ENCODE measurements around the gene MAFG.
"Not testable (repeated sequence)": the region's sequence is repeated elsewhere in the genome, so short reads cannot be mapped to it uniquely, and the experiment has no call there.

Gene MAFG

DNA sequence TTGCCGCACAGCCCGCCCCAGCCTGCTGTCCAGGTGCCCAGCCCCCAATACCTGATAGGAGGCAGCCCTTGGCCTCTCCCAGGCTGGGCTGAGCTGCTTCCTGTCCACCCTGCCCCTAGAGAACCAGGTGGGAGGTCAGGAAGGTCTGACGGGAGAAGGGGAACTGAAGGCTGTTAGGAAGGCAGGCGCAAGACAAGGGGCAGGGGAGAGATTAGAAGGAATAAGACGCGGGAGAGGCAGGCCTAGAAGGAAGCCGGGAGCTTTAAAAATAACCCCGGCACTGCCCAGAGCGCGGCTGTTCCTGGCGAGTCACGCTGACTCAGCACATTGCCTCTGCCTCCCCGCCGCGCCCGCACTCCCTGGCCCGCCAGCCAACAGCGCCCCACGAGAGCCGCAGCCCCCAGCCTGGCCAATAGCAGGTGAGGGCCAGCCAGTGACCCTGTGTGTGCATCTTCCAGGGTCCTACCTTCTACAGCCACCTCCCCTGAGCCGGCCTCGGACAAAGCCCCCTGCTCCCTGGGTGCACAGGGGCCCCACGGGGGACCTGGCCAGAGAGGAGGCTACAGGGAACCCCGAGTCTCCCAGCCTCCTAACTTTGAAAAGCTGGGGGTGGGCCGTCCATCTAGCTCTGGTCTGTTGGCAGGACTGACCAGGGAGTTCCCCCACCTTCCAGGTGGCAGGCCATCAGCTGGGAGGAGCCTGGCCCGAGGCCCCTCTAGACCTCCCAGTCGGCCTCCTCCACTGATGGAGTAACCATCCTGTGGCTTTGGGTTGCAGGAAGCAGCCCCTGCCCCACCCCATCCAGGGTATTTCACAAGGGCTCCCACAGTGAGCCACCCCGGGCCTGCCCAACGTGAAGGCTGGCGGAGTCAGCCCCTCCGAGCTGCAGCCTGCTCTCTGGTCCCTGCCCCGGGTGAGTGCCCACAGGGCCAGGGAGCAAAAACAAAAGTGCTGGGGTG, 4.0 kb downstream of the MAFG start:
- no peak for DNase-seq (ENCODE audit: low read depth, low spot score)

DNA sequence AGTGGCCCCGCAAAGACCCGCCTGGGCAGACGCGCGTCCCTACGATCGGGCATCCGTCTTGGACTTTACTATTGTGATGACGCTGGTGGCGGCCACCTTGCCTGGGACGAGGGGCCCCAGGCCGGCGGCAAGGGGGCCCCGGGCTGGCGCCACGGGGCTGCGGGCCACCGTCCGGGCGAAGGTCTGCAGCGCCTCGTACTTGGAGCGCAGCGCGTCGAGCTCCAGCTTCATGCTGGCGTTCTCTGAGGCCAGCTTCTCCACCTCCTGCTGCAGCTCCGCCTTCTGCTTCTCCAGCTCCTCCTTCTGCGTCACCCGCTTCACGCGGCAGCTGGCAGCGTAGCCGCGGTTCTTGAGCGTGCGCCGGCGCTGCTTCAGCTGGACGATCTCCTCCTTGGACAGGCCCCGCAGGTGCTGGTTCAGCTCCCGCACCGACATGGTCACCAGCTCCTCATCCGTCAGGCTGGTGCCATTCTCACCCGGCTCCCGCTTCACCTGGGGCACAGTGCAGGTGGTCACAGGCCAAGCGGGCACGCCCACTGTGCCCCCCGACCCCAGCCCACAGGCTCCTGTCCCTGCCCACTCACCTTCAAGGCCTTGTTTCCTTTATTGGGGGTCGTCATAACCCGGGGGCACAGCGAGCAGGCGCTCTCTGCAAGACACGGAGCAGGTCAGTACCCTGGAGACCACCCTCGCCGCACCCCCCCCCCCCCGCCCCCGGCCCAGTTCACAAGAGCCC, 4.8 kb downstream of the MAFG start:
- DNase-seq (ENCODE audit: low read depth, low spot score) = no peak

- no peak for DNase-seq (ENCODE audit: low read depth, low spot score)
Observed at GRCh38 chr17:81921996-81922565, 5.5 kb downstream of the MAFG start.

GRCh38 chr17:81921537-81921862, 6.0 kb downstream of the MAFG start:
- DNase-seq (ENCODE audit: low read depth, low spot score) = no peak

DNA sequence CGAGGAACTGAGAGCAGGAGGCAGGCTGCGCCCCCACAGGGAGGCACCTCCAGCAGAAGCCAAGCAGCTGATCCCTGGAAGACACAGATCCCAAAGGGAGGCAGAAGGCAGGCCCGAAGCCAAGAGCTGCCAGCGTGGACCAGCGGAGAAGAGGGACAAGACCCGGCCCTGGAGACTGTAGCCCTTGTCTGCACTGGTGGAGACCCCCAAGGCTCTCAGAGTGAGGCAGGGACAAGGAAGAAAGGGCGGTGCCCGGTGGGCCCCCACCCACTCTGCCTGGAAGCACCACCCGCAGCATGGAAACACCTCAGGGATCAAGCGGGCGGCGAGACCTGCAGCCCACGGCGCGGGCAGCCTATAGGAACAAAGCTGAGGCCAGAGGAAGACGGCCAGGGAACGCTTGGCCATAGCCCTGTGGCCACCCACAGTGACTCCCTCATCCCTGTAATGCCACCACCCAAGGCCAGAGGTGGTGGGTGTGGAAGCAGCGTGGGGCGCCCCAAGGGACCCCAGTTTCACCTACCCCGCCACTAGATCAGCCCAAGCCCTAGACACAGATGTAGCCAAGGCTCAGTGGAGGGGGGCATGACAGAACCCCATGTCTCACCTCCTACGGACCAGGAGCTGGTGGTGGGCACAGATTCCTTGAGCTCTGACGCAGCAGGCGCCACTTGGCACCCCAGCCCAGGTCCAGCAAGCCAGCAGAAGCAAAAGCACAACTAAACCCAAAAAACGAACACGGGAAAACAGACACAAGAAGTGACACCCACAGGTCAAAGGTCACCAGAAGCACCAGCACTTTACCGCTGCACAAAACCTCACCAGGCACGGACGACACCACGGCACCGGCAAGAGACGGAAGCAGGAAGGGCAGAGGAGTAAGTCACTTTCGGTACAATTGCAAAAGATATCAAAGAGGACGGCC, 6.7 kb downstream of the MAFG start:
- no peak for DNase-seq (ENCODE audit: low read depth, low spot score)

GRCh38 chr17:81918832-81919545, 8.5 kb downstream of the MAFG start:
- DNase-seq (ENCODE audit: low read depth, low spot score) = no peak

GRCh38 chr17:81918333-81918669, 9.2 kb downstream of the MAFG start:
- not testable (repeated sequence) for DNase-seq (ENCODE audit: low read depth, low spot score)

GRCh38 chr17:81917565-81918332, 9.8 kb downstream of the MAFG start, which contains the start of gene SIRT7:
Gene SIRT7, minus strand, starts transcription at chr17:81918176. Its CDS starts 45 bp downstream, at chr17:81918131.
- DNase-seq (ENCODE audit: low read depth, low spot score) = no peak

DNA sequence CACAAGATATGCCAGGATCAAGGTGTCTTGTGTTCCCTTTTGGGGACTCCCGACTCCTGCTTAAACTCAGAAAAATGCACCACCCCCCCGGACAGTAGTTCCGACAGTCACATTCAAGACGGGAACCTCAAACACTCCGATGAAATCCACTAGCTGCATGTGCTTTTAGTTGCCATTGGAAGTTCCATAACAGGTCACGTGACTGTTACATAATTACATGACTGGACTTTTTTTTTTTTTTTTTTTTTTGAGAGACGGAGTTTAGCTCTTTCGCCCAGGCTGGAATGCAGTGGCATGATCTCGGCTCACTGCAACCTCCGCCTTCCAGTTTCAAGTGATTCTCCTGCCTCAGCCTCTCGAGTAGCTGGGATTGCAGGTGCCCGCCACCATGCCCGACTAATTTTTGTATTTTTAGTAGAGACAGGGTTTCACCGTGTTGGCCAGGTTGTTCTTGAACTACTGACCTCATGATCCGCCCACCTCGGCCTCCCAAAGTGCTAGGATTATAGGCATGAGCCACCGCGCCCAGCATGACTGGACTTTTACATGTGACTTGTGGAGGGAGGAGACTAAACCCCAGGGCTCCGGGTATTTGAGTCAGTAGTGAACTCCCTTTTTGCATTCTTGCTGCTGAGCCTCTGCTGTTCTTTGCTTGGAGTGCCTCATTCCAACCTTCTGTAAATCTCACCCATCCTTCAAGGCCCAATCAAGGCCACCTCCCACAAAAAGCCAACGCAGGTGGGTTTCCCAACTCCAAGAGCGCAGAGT, 11.1 kb downstream of the MAFG start:
- no peak for DNase-seq (ENCODE audit: low read depth, low spot score)

DNA sequence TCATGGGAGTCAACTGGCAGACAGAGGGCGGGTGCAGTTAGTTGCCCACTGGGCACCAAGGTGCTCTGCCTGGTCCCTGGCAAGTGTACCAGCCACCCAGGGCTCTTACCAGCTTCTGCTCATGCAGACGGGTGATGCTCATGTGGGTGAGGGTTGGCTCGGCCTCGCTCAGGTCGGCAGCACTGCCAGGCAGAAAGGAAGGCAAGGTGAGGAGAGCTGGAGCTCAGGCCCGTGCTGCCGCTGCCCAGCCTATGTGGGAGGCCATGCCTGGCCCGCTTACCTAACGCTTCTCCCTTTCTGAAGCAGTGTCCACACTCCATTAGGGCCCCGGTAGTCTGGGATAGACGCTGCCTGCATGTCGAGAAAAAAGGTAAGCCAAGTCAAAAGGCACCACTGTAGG, 12.2 kb downstream of the MAFG start:
- no peak for DNase-seq (ENCODE audit: low read depth, low spot score)

DNA sequence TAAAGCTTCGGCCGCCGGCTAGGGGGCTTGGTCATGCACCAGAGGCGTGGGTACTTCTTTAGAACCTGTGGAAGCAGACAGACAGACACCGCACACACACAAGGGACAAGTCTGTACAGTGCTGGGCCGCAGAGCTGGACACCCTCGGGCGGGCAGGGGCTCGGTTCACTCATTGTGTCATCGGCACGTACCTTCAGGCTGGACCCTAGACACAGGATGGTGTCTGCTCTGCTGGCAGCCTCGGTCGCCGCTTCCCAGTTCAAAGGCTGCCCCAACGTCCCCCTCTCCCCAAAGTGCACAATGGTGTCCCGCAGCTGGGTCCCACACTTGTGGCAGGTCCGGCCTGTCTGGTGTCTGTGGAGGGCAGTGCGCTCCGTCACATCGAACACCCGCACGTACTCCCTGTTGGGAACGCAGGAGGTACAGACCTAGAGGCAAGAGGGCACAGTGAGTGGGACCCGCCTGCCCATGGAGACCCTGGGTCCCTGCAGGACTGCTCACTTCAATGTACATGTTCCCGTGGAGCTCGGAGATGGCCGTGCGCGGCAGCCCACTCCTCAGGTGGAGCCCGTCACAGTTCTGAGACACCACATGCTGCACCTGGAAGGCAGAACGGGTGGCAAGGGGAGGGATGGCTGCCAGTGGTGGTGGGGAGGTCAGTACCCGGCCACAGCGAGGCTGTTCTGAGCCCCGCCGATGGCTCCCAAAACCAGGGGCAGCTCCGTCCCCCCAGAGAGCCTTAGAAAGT, 13.3 kb downstream of the MAFG start:
- DNase-seq (ENCODE audit: low read depth, low spot score) = no peak

DNA sequence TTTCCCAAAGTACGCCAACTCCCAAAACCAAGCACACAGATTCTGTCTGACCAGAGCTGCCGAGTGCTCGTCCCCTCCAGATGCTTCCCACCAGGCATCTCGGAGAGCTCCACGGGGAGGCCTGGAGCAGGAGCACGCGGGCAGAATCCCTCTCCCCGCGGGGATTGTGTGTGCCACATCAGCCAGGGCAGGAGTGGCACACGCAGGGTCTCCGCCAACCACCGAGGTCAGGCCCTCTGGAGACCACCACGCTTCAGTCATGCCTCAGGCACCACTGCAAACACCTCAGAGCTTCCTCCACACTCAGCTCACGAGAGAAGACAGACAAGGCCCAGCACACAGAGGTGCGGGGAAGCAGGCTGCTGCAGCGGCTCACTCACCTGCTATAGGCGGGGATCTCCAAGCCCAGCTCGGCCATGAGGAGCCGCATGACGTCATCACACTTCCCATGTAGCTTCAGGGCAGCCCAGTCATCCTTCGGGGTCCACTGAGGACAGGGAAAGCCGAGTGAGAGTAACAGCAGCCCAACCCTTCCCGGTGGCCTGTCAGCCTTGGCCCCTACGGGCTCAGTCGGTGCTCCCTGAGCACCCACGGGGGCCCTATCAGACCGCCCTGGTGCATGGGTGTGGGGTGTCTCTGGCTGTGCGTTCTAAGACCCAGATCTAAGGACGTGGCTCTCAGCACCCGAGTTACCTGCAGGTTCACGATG, 14.0 kb downstream of the MAFG start:
- DNase-seq (ENCODE audit: low read depth, low spot score) = no peak

DNA sequence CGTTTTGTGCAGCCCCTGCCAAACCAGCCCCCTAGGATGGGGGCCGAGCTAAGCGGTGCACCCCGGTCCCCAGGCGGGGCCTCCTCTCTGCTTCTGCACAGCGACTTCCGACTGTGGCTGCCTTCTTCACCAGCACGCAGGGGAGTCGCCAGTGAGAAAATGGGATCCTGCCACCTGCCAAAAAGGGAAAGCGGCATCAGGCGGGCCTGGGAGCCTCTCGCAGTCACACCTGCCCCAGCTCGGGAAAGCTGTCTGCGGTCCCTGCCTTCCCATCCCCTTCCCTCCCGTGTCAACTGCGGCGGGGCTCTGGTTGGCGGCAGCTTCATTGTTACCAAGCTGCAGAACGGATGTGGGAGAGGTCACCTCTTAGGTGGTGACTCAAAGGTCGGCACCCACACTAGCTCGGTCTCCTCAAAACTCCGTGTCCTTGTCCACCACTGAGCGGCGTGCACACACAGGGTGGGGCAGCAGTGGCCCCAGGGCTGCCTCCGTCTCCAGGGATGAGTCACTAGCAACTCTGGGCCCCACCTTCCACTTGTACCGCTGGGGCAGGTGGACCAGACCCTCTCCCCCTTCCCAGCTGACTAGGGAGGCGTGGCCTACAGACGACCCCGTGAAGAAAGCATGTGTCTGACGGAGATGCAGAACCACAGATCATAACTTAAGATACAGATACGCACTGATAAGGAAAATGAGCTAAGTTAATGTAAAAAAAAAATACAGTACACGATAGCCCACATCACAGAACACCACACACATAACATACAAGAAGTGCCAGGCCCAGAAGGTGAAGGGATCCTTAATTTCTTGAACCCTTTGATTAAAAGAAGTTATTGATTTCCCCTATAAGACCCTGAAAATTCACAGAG, 14.9 kb downstream of the MAFG start:
- DNase-seq (ENCODE audit: low read depth, low spot score) = no peak

DNA sequence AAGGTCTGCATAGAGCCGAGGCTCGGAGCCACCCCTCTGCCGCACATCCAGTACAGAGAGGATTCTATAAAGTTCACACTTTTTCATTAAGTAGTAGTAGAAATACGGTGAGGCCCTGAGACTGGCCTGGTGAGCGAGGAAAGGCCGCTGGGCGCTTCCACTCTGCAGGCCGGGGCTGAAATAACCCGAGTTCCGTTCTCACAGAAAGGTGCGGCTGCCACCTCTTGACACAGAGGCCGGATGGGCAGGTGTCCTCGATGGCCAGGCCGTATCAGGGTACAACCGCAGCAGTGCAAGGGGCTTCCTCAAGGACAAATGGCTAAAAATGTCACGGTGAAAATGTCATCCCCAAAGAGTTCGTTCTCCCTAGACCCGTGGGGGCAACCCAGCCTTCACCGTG, 15.6 kb downstream of the MAFG start:
- no peak for DNase-seq (ENCODE audit: low read depth, low spot score)

DNA sequence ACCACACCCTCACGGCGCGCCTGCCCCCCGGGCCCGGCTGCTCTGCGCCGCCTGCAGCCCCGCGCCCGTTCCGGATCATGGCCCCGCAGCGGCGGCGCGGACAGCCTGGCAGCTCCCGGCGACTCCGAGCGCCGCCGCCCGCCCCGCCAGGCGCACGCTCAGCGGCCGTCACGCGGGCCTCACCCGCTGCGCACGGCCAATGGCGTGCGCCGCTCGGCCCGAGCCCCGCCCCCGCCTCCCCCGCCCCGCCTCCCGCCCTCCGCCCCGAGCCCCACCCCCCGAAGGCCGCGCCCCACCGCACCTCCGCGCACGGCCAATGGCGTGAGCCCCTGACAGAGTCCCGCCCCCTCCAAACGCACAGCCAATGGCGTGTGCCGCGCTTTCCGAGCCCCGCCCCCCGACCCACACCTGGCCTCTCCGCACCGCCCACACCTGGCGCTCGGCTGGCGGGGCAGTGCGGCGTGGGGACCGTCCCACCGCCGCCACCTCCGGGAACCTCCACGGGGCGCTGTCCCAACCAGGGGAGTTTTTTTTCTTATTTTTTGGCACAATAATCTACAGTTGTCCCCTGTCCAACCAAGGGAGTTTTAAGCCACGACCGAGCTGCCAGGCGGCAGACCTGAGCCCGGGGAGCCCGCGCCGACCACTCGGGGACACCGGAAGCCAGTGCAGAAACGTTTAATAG, 16.1 kb downstream of the MAFG start, which contains the start of gene PCYT2:
TSS of gene PCYT2 (minus strand) at position 123 of the 685 bp plus-strand sequence. CDS start at position 79, 44 bp downstream.
- no peak for DNase-seq (ENCODE audit: low read depth, low spot score)

GRCh38 chr17:81910840-81911276, 16.7 kb downstream of the MAFG start:
- DNase-seq (ENCODE audit: low read depth, low spot score) = no peak

Measured in smooth muscle cell of the brain vasculature (primary cell).